HG03097 (cell line): ENCODE measurements around the gene RMP24.

Experiments used
- ATAC-seq: cut with Tn5 transposase; IDR thresholded peaks from one replicate; pipeline ENCODE4 v1.9.1; 2021; ENCODE audit not compliant: unreplicated experiment, low FRiP score

The RMP24 gene

DNA sequence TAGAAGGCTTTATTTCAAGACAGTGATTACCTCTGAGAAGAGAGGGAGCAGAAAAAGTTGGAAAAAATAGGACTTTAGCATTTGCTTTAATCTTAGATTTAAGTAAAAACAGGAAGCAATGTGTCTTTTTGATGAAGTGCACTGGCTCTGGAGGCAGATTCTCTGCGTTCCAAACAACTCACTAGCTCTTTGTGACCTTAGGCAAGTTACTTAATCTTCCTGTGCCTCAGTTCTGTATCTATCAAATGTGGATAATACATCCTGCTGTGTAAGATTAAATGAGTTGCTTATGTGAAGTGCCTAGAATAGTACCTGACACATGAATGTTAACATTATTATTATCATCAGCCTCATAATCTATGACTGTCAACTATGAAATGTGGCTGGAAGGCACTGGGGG, 52.5 kb downstream of the RMP24 start:
- ATAC-seq = no peak

- no peak for ATAC-seq
These were observed 56.4 kb downstream of the RMP24 start for GRCh38 chr18:36028859-36029258.
